ENCODE results near the gene PSMD2. TPM values are rescaled to one million over a fixed set of nuclear protein-coding genes. Genes with fewer than 3 reads are reported as not detected.

The PSMD2 gene
- total and polyA plus RNA-seq, 8 donors: 73.0 to 239 (median 126) TPM

GRCh38 chr3:184317201-184317600, 18.2 kb downstream of the PSMD2 start:
- WGBS, 5 donors: 31 to 56% (median 38%) methylated on average over 5 of the region's 5 CpGs
- DNase-seq: no peak
- Histone ChIP-seq H3K27me3 (no peaks in the 10 kb centered on the region), H3K4me1 (peaks cover 57 to 75% (median 65%) of the 10 kb centered on the region in 4 donors), H3K9me3 (no peaks in the 10 kb centered on the region), H3K4me3 (peak overlapping the region; percentile 61 to 79 (median 73)), H3K36me3 (peaks cover 25 to 62% (median 40%) of the 10 kb centered on the region in 4 donors), H3K27ac (peak overlapping the region in 4 of 5 donors; percentile 62 to 99 (median 94))
- intact Hi-C loops (cut with DNase I; ENCODE audit: low total_unique reads): no loop called here
- TF ChIP-seq, protein P1, sequence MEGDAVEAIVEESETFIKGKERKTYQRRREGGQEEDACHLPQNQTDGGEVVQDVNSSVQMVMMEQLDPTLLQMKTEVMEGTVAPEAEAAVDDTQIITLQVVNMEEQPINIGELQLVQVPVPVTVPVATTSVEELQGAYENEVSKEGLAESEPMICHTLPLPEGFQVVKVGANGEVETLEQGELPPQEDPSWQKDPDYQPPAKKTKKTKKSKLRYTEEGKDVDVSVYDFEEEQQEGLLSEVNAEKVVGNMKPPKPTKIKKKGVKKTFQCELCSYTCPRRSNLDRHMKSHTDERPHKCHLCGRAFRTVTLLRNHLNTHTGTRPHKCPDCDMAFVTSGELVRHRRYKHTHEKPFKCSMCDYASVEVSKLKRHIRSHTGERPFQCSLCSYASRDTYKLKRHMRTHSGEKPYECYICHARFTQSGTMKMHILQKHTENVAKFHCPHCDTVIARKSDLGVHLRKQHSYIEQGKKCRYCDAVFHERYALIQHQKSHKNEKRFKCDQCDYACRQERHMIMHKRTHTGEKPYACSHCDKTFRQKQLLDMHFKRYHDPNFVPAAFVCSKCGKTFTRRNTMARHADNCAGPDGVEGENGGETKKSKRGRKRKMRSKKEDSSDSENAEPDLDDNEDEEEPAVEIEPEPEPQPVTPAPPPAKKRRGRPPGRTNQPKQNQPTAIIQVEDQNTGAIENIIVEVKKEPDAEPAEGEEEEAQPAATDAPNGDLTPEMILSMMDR (IDR thresholded peaks at IDR 0.05): no peak
- TF ChIP-seq POLR2AphosphoS5 (IDR thresholded peaks at IDR 0.05) (no peak), POLR2A (IDR thresholded peaks at IDR 0.05) (no peak), EP300 (IDR thresholded peaks at IDR 0.05) (no peak)

- Histone ChIP-seq H3K27ac (peak overlapping the region; percentile 90 to 99 (median 91)), H3K4me1 (peaks cover 57 to 71% (median 63%) of the 10 kb centered on the region in 4 donors), H3K27me3 (no peaks in the 10 kb centered on the region), H3K4me3 (peak overlapping the region; percentile 29 to 61 (median 33)), H3K36me3 (peaks cover 53 to 91% (median 69%) of the 10 kb centered on the region in 4 donors), H3K9me3 (no peaks in the 10 kb centered on the region)
- WGBS, 5 donors: 0 to 6% (median 2%) methylated on average over 2 to 4 of the region's 4 CpGs; no CpG with 5 or more reads in 1 of the 5 donors
- intact Hi-C loops (cut with DNase I; ENCODE audit: low total_unique reads): no loop called here
- TF ChIP-seq POLR2A (IDR thresholded peaks at IDR 0.05): no peak
- peak in 2 of 3 donors; percentile 75 to 77 for TF ChIP-seq POLR2AphosphoS5 (IDR thresholded peaks at IDR 0.05)
- peak; percentile 95 to 98 for DNase-seq
Measured at GRCh38 chr3:184320104-184320445, 21.0 kb downstream of the PSMD2 start.

GRCh38 chr3:184321666-184322065, 22.6 kb downstream of the PSMD2 start:
- no peak for DNase-seq
- TF ChIP-seq POLR2AphosphoS5 (IDR thresholded peaks at IDR 0.05) (no peak), EP300 (IDR thresholded peaks at IDR 0.05) (no peak), POLR2A (IDR thresholded peaks at IDR 0.05) (no peak)
- TF ChIP-seq, protein P1 (IDR thresholded peaks at IDR 0.05): no peak
- peak overlapping the region in 4 of 5 donors; percentile 22 to 99 (median 94) for H3K27ac ChIP-seq
- intact Hi-C loops (cut with DNase I; ENCODE audit: low total_unique reads): no loop called here
- H3K4me3 ChIP-seq: no peak overlapping the region
- no peaks in the 10 kb centered on the region for H3K9me3 ChIP-seq
- H3K4me1 ChIP-seq: peaks cover 46 to 59% (median 51%) of the 10 kb centered on the region in 4 donors
- H3K27me3 ChIP-seq: no peaks in the 10 kb centered on the region
- 84 to 91% (median 85%) methylated on average over 5 of the region's 5 CpGs for WGBS, 5 donors
- peaks cover 69 to 95% (median 84%) of the 10 kb centered on the region in 4 donors for H3K36me3 ChIP-seq

DNA sequence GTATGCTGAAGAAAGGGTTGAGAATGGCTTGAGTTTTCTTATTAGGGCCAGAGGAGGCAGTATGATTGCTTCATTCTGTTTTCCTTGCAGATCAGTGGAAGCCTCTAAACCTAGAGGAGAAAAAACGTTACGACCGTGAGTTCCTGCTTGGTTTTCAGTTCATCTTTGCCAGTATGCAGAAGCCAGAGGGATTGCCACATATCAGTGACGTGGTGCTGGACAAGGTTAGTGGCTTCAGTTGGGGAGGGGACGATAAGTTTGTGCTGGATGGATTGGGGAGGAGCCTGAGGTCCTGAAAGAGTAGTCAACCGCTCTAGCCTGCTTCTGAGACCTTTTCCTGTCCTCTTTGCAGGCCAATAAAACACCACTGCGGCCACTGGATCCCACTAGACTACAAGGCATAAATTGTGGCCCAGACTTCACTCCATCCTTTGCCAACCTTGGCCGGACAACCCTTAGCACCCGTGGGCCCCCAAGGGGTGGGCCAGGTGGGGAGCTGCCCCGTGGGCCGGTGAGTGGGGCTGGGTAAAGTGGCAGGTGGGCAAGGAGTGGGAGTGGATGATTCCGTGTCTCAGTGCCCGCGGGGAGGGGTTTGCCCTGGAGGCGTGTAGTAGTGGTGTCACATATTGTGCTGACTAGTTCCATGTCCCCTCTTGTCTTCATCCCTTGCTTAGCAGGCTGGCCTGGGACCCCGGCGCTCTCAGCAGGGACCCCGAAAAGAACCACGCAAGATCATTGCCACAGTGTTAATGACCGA, 23.9 kb downstream of the PSMD2 start:
- H3K27me3 ChIP-seq: no peaks in the 10 kb centered on the region
- no peaks in the 10 kb centered on the region for H3K9me3 ChIP-seq
- H3K27ac ChIP-seq: peak overlapping the region in 4 of 5 donors; percentile 18 to 99 (median 94)
- peaks cover 82 to 96% (median 86%) of the 10 kb centered on the region in 4 donors for H3K36me3 ChIP-seq
- no peak overlapping the region for H3K4me3 ChIP-seq
- H3K4me1 ChIP-seq: peaks cover 34 to 46% (median 39%) of the 10 kb centered on the region in 4 donors
- intact Hi-C loops (cut with DNase I; ENCODE audit: low total_unique reads): no loop called here
- TF ChIP-seq POLR2AphosphoS5 (IDR thresholded peaks at IDR 0.05): no peak
- no peak for TF ChIP-seq EP300 (IDR thresholded peaks at IDR 0.05)
- TF ChIP-seq, protein P1 (IDR thresholded peaks at IDR 0.05): no peak
- TF ChIP-seq POLR2A (IDR thresholded peaks at IDR 0.05): no peak
- 83 to 90% (median 86%) methylated on average over 20 of the region's 20 CpGs for WGBS, 5 donors
- DNase-seq: no peak

Measured in stomach (tissue), 9 donors.